NCI-H2227 (cell line): ENCODE measurements around the gene SUSD3.

Source experiments
- DNase-seq: peaks from one replicate; lab custom pipeline; 2025; ENCODE audit not compliant: unreplicated experiment; lab: John Stamatoyannopoulos, UW

Gene SUSD3

DNA sequence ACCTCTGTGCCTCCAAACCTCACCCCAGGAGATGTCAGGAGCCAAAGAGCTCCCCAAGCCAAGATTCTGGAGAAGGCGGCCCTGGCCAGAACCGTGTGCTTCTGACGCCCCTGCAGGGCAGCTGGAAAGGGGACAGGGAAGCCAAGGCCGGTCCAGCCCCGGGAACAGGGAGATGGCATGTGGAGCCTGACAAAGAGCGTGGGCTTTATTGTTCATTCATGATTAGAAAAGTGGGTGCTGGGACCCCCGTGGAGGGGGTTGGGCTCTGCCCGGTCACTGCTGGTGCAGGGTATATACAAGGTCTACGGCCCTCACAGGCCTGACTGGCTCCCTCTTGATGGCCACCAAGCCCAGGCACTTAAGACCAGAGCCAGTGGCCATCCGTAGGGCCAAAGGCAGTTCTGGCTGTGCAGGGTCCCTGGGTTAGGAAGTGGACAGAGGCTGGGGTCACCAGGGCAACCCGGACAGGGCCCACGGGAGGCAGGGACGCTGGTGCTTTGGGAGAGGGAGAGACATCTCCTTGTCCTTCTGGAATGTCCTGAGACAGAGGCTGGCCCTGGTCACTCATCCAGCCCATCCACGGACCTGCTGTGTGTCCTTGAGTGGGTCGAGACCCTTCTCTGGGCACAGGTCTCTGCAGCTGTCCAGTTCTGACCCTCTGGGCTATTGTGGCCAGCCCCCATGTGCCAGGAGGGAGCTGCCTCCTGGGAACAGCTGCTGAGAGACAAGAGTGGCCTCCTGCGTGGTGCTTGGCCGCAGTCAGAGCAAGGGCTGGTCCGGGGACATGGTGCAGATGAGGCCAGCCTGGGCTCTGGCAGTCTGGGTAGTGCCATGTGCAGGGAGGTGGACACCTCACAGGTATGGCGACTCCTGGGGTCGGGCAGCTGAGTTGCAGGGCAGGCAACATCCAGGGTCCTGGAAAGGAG lies 63.1 kb downstream of the SUSD3 start:
- DNase-seq, result no peak

GRCh38 chr9:93122721-93123221 lies 64.3 kb downstream of the SUSD3 start:
- DNase-seq, result no peak

- no peak for DNase-seq
Measured at GRCh38 chr9:93123561-93124283, 65.2 kb downstream of the SUSD3 start.

- DNase-seq, result no peak
Measured at GRCh38 chr9:93124793-93125192, 66.3 kb downstream of the SUSD3 start.

- DNase-seq, result no peak
Measured at GRCh38 chr9:93125331-93125894, 66.9 kb downstream of the SUSD3 start.

GRCh38 chr9:93126151-93126781 lies 67.8 kb downstream of the SUSD3 start:
- no peak for DNase-seq

GRCh38 chr9:93126825-93127368 lies 68.4 kb downstream of the SUSD3 start:
- DNase-seq, result peak; percentile 47

- no peak for DNase-seq
Measured at GRCh38 chr9:93127395-93127911, 69.0 kb downstream of the SUSD3 start.

GRCh38 chr9:93128011-93128714 lies 69.7 kb downstream of the SUSD3 start:
- no peak for DNase-seq

GRCh38 chr9:93128715-93129224 lies 70.3 kb downstream of the SUSD3 start:
- DNase-seq, result no peak

GRCh38 chr9:93129286-93129685 lies 70.8 kb downstream of the SUSD3 start:
- DNase-seq, result no peak

DNA sequence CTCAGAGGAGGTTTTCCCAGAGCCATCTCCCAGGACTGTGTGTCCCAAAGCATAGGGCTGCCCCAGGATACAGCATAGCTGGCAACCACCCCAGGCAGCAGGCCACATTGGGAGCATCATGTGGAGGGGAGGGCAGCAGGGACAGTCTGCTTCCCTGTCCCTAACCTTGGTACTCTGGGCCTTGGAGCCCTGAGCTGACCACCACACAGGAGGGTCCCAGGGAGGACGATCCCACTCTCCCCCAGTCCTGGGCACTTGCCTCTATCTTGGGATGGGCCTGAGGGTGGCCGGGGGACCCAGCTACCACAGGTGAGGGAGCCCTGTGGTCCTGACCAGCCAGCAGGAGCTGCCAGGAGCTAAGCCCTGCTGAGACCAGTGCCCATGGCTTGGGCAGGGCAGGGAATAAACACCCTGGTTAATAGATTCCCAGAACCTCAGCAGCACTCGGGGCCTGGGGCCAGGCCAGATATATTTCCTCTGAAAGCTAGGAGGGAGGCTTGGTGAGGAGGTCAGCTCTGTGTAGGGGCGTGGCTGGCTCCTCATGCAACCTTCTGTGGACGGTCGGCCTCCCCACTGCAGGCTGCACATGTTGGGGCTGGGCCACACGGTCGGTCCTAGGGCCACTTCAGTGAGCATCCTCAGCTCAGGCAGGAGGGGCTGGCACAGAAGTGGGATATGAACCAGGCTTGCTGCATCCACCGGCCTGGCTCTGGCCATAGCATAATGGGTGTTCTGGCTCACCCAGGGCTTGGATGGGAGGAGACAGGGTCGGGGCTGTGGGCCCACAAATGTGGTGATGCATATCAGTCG lies 71.4 kb downstream of the SUSD3 start:
- no peak for DNase-seq

DNA sequence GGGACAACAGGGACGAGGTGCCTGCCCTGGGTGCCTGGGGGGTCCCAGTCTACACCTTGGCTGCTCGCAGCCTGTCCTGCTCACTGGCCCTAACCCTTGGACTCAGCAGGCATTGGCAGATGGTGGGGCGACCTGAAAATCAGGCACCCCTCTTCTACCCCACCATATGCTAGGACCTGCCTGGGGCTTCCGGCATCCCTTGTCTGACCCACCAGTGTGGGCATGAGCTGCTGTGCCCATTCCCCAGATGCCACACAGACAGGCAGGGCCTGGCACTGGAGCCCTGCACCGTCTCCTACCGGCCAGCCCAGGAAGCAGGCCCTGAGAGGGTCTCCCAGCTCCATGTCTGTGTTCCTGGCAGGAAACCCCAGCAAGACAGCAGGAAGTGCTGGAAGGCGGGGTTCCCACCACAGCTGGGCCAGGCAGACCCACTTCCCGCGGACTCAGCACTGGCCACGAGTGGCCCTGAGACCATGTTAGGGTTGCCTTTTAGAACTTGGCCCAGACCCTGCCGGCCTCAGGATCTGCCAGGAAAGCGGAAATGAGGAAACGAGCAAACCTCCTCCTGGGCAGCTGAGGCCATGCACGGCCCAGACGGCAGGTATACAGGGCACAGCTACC lies 72.5 kb downstream of the SUSD3 start:
- no peak for DNase-seq

DNA sequence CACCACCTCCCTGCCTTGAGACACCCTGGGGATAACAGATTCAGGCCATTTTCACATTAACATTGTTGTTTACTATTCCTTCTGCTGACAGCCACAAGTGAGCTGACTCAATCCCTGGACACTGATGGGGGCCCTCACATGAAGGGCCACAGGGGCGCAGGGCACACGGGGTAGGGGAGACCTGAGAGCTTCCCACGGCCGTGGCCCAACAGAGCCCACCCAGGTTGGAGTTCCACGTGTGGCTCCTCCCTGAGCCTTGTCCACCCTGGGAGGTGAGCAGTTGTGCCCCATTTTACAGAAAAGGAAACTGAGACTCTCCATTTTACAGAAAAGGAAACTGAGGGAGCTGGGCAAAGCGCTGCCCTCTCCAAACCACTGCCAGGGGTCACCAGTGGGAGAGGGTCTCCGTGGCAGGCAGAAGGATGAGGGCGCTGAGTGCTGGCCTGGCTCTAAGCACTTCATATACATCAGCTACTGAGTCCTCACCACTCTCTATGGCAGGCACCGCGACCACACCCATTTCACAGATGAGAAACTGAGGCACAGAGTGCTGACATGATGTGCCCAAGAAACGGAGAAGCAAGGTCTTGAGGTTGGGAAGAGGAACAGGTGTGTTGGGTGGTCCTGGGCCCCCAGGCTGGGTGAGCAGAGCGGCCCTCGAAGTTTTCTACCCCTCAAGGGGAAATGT lies 73.2 kb downstream of the SUSD3 start:
- no peak for DNase-seq

DNA sequence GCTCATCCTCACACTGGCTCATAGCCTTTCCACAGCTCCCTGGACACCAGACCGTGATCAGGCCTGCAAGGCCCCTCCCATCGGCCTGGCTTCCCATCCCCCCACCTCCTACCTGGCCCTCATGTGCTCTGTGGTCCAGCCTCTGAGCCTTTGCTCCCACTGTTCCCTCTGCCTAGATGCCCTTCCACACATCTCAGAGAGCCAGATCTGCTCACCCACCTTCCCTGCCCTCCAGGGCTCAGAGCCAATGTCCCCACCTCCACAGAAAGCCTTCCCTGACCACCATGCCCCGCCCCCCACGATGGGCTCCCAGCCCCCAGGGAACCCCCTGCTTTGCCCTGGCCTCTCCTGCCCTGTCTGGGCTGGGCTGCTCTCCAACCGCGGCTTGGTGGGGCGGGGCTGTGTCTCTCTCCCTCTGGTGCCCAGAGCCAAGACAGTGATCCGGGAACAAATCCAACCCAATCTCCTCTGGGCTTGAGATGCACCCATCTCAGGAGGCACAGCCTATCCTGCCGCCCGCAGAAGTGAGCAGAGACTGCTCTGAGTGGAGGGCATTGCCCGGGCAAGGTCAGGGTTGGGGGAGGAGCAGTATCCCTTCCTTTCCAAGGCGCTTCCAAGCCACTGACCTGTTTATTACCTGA lies 73.9 kb downstream of the SUSD3 start:
- DNase-seq, result no peak

DNA sequence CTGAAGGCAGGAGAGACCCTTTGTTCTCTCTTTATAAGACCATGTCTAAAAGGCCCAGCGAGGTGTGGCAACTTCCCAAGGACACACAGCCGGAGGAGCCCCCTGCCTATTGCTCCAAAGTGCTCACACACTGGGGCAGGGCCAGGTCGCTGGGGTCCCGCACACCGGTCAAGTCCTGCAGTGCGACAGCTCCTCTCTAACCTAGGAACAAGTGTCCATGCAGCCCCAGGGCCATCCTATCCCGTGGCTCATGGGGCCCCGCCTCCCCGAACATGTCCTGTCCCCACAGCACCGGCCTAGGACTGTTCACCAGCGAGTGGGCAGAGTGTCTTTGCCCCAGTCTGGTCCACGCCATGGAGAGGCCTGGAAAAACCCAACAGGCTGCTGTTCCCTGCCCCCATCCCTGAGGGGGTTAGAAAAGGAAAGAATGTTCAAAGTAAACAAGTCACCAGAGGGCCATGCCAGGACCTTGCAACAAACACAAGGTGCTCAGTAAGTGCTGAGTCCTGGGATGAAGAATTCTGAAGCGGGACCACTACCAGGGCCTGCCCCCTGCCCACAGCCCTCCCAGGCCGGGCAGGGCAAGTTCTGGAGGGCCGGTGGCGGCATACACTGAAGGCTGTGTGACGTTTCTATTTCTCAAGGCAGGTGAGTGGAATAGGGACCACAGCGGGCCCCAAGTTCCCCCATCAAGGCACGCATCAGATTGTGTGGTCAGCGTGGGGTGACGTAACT lies 74.6 kb downstream of the SUSD3 start:
- DNase-seq, result no peak

DNA sequence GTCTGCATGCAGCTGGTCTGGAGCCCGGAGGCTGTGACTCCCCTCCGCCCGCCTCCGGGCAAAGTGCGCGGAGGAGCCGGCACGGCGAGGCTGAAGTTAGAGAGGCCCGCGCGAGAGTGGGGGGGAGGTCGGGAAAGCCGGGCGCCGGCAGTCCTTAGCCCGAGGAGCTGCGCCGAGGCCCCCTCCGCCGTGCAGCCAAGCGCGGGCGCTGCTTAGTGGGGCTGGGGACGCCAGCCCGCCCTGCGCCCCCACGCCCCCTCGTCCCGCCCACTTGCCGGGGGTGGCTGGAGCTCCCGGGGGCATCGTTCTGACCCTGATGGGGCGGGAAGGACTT lies 75.1 kb downstream of the SUSD3 start:
- peak; percentile 53 for DNase-seq
